ENCODE measurements around the gene DBF4B. TPM values are rescaled to one million over a fixed set of nuclear protein-coding genes. Genes with fewer than 3 reads are reported as not detected.

Gene DBF4B
- total RNA-seq, 1 experiment from 2014 or later, result 24.7 TPM

DNA sequence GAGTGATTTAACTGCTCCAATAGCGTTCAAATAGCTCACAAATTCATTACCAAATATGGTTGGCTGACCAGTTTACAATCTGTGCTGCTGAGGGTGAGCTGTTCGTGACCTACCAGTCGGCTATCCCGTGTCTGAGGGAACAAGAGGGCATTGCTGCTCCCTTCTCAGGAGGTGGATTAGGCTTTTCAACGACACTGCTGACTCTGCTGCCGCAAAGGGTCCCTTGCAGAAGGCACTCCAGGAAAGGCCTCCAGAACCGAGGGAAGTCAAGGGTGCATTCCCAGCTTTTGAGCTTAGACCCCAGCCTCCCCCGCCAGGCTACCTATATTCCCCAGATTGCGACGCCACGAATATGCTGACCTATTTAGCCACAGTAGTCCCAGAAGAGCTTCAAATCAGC lies 89.3 kb downstream of the DBF4B start:
- H3K9me3 Mint-ChIP-seq, result no peaks in the 10 kb centered on the region
- H3K4me3 Mint-ChIP-seq, result no peak overlapping the region
- peaks cover 5 to 20% of the 10 kb centered on the region in 2 experiments for H3K4me1 Mint-ChIP-seq
- H3K27ac ChIP-seq (ENCODE audit: insufficient read length, low read depth, low read length), result no peak overlapping the region
- H2BK5ac ChIP-seq (ENCODE audit: insufficient read length, low read length), result no peak overlapping the region
- no peaks in the 10 kb centered on the region for H3K9me3 ChIP-seq (ENCODE audit: control insufficient read depth, low read depth, low read length)
- no peaks in the 10 kb centered on the region for H4K20me1 ChIP-seq (ENCODE audit: control insufficient read depth, insufficient read depth, insufficient read length)
- WGBS (ENCODE audit: extremely low coverage, insufficient read length, low lambda C conversion rate), result no CpG with 5 or more reads among the region's 11 CpGs
- no peak overlapping the region for H3K14ac ChIP-seq (ENCODE audit: insufficient read depth, low read length)
- H3K4ac ChIP-seq (ENCODE audit: low read depth, low read length), result no peak overlapping the region
- peaks cover 17 to 45% (median 29%) of the 10 kb centered on the region in 3 experiments; a peak in 6 of 7 replicates for H3K36me3 Mint-ChIP-seq (ENCODE audit: insufficient read depth in 1 of 3, low read depth in 3 of 3)
- H4K91ac ChIP-seq (ENCODE audit: insufficient read length, low read depth, low read length), result no peak overlapping the region
- no peak overlapping the region for H3K4me2 ChIP-seq (ENCODE audit: insufficient read depth, insufficient read length, low read length)
- TF ChIP-seq, protein P1, sequence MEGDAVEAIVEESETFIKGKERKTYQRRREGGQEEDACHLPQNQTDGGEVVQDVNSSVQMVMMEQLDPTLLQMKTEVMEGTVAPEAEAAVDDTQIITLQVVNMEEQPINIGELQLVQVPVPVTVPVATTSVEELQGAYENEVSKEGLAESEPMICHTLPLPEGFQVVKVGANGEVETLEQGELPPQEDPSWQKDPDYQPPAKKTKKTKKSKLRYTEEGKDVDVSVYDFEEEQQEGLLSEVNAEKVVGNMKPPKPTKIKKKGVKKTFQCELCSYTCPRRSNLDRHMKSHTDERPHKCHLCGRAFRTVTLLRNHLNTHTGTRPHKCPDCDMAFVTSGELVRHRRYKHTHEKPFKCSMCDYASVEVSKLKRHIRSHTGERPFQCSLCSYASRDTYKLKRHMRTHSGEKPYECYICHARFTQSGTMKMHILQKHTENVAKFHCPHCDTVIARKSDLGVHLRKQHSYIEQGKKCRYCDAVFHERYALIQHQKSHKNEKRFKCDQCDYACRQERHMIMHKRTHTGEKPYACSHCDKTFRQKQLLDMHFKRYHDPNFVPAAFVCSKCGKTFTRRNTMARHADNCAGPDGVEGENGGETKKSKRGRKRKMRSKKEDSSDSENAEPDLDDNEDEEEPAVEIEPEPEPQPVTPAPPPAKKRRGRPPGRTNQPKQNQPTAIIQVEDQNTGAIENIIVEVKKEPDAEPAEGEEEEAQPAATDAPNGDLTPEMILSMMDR (conservative IDR thresholded peaks at IDR 0.05), result no peak
- H3K79me1 ChIP-seq (ENCODE audit: insufficient read depth, low read depth, low read length, poor library complexity, severe bottlenecking), result peaks cover 3% of the 10 kb centered on the region
- H3K18ac ChIP-seq (ENCODE audit: insufficient read length, low read depth, low read length), result no peak overlapping the region
- no peaks in the 10 kb centered on the region for H3K27me3 Mint-ChIP-seq (ENCODE audit: low read depth)
- no peak overlapping the region for H2AFZ ChIP-seq (ENCODE audit: low read length)
- no peak overlapping the region for H3K9ac ChIP-seq (ENCODE audit: extremely low read depth, insufficient read length, low read length)
- H3K23ac ChIP-seq (ENCODE audit: insufficient read length, low read depth, low read length), result no peak overlapping the region
- no peak overlapping the region for H4K8ac ChIP-seq (replicated peaks; ENCODE audit: insufficient read length, low read depth, low read length)
- no peak overlapping the region for H2BK120ac ChIP-seq (ENCODE audit: low read depth, low read length, poor library complexity, severe bottlenecking)
- DNase-seq, result no peak
- H2BK12ac ChIP-seq (ENCODE audit: insufficient read length, low read depth, low read length), result no peak overlapping the region
- H2AK5ac ChIP-seq (ENCODE audit: insufficient read length, low read length), result no peak overlapping the region
- no peaks in the 10 kb centered on the region for H3K27me3 ChIP-seq (ENCODE audit: insufficient read depth, low read length)
- no peak overlapping the region for H2BK20ac ChIP-seq (ENCODE audit: low read depth, low read length, poor library complexity, severe bottlenecking)
- no peak overlapping the region for H4K5ac ChIP-seq (ENCODE audit: insufficient read length, low read depth, low read length)
- no peak overlapping the region for H3T11ph ChIP-seq (ENCODE audit: low read length)
- no peak overlapping the region for H2BK15ac ChIP-seq (ENCODE audit: low read depth, low read length)
- peak overlapping the region in 2 of 3 experiments; percentile 45 to 85; a peak in 5 of 7 replicates for H3K27ac Mint-ChIP-seq
- no peaks in the 10 kb centered on the region for H3K79me2 ChIP-seq (ENCODE audit: insufficient read depth, low read length)
- H3K23me2 ChIP-seq (ENCODE audit: insufficient read length, low read depth, low read length, poor library complexity, severe bottlenecking), result no peaks in the 10 kb centered on the region
- H3K56ac ChIP-seq (ENCODE audit: insufficient read length, low read depth, low read length), result no peak overlapping the region
- no peaks in the 10 kb centered on the region; the same call in 1 of the 2 replicates for H3K4me1 ChIP-seq (ENCODE audit: insufficient read depth, low read length)

Data from H9 (cell line).